GM19351 (cell line): ENCODE results near the gene BTBD6.
"Not testable (repeated sequence)": the region's sequence is repeated elsewhere in the genome, so short reads cannot be mapped to it uniquely, and the experiment has no call there.

Experiments
- ATAC-seq: cut with Tn5 transposase; IDR thresholded peaks from one replicate; pipeline ENCODE4 v1.9.1; 2021; ENCODE audit warnings: mild to moderate bottlenecking, moderate library complexity; ENCODE audit not compliant: unreplicated experiment

Gene BTBD6

GRCh38 chr14:105292826-105293711, 44.7 kb downstream of the BTBD6 start:
- ATAC-seq = no peak

- peak; percentile 57 for ATAC-seq
Observed at GRCh38 chr14:105294142-105294597, 45.8 kb downstream of the BTBD6 start.

GRCh38 chr14:105297311-105297710, 49.0 kb downstream of the BTBD6 start:
- ATAC-seq = not testable (repeated sequence)

GRCh38 chr14:105299654-105300541, 51.6 kb downstream of the BTBD6 start:
- peak; percentile 16 for ATAC-seq
